Activated CD8-positive, alpha-beta T cell treated with anti-CD3 and anti-CD28 coated beads for 36 hours (primary cell): ENCODE results near the gene DDAH1. TPM values are rescaled to one million over a fixed set of nuclear protein-coding genes. Genes with fewer than 3 reads are reported as not detected.
"Not testable (repeated sequence)": the region's sequence is repeated elsewhere in the genome, so short reads cannot be mapped to it uniquely, and the experiment has no call there.

Experiments used
- ATAC-seq: fragments of 200-7000 bp; cut with Tn5 transposase; one replicate; pipeline ENCODE4 v1.10.0; 2021; ENCODE audit warnings: mild to moderate bottlenecking, moderate library complexity
- CTCF ChIA-PET: fragments of 350-600 bp; sonication (Branson Sonifier 250); formaldehyde crosslinking; loops from one replicate; lab custom pipeline; 2021; ENCODE audit warnings: antibody characterized with exemption; lab: Charles Lee
- POLR2A ChIA-PET: fragments of 350-600 bp; sonication (Branson Sonifier 250); formaldehyde crosslinking; loops from one replicate; lab custom pipeline; 2021; ENCODE audit warnings: antibody characterized with exemption; lab: Charles Lee
- DNase-seq: peaks from one replicate; pipeline ENCODE4 v3.0.0-alpha.2; 2020
- H3K27ac Mint-ChIP-seq: one replicate; pipeline ENCODE4 v1.8.0; 2021; ENCODE audit warnings: mild to moderate bottlenecking, mixed read lengths
- H3K27me3 Mint-ChIP-seq: one replicate; pipeline ENCODE4 v1.8.0; 2021; ENCODE audit warnings: mixed read lengths
- H3K36me3 Mint-ChIP-seq: one replicate; pipeline ENCODE4 v1.8.0; 2021; ENCODE audit warnings: low read depth, mixed read lengths
- H3K4me1 Mint-ChIP-seq: one replicate; pipeline ENCODE4 v1.8.0; 2021; ENCODE audit warnings: low read depth, mixed read lengths
- H3K4me3 Mint-ChIP-seq: one replicate; pipeline ENCODE4 v1.8.0; 2021; ENCODE audit warnings: mild to moderate bottlenecking, moderate library complexity, mixed read lengths
- H3K9me3 Mint-ChIP-seq: one replicate; pipeline ENCODE4 v1.8.0; 2021; ENCODE audit warnings: mixed read lengths
- CTCF ChIP-seq: fragments of 200-600 bp; IDR thresholded peaks from one replicate; pipeline ENCODE4 v1.8.0; 2022; ENCODE audit warnings: antibody characterized with exemption, mild to moderate bottlenecking
- intact Hi-C: fragments of 100-400 bp; cut with micrococcal nuclease; formaldehyde crosslinking; loops from one replicate; pipeline ENCODE4 v1.10.0; 2022
- total RNA-seq, 2 experiments: library from RNA; stranded (reverse); gene quantifications; one replicate each; pipeline ENCODE4 v1.2.3, GENCODE V29; 2021

The DDAH1 gene
- total RNA-seq: under 1 TPM; 0.07 to 0.09 TPM

- Mint-ChIP-seq H3K4me3 (peak within 1 kb of the TSS; percentile 52), H3K4me1 (peaks cover 10% of the 10 kb centered on the region), H3K27me3 (peaks cover 55% of the 10 kb centered on the region), H3K27ac (no peak within 1 kb of the TSS), H3K9me3 (no peaks in the 10 kb centered on the region), H3K36me3 (no peaks in the 10 kb centered on the region)
- POLR2A ChIA-PET: no interaction called here
- intact Hi-C loops: loop anchor here (10.0 kb wide), 1 partner anchor 160 kb away; no protein-coding TSS in a partner anchor
- no peak for TF ChIP-seq CTCF
- peak; percentile 18 for DNase-seq
- CTCF ChIA-PET: interaction anchor here (0.9 to 1.6 kb wide), 4 partner anchors 13 to 521 kb away, joined by 3 to 5 read pairs (median 3); partner anchors contain the start of gene CCN1
- ATAC-seq: peak; percentile 61
These were observed at the start of gene DDAH1 for GRCh38 chr1:85465099-85465785. Gene DDAH1, minus strand, starts transcription at chr1:85465159. Its CDS starts 114 bp downstream, at chr1:85465045.

GRCh38 chr1:85513998-85514397 is 49.0 kb upstream of the DDAH1 start:
- H3K27ac Mint-ChIP-seq, H3K4me3 Mint-ChIP-seq, POLR2A ChIA-PET: not testable (repeated sequence)

GRCh38 chr1:85504417-85504816 is 39.5 kb upstream of the DDAH1 start:
- ATAC-seq: no peak
- POLR2A ChIA-PET: no interaction called here
- H3K4me3 Mint-ChIP-seq: no peak overlapping the region
- TF ChIP-seq CTCF: no peak
- no peak overlapping the region for H3K27ac Mint-ChIP-seq
- CTCF ChIA-PET: no interaction called here
- H3K4me1 Mint-ChIP-seq: no peaks in the 10 kb centered on the region
- H3K9me3 Mint-ChIP-seq: peaks cover 2% of the 10 kb centered on the region
- no peak for DNase-seq
- peaks cover 19% of the 10 kb centered on the region for H3K27me3 Mint-ChIP-seq
- intact Hi-C loops: no loop called here
- H3K36me3 Mint-ChIP-seq: no peaks in the 10 kb centered on the region

More at GRCh38 chr1:85513998-85514397, 49.0 kb upstream of the DDAH1 start:
- intact Hi-C loops, DNase-seq, H3K4me1 Mint-ChIP-seq, CTCF ChIA-PET, H3K9me3 Mint-ChIP-seq, ATAC-seq, H3K27me3 Mint-ChIP-seq, H3K36me3 Mint-ChIP-seq: not testable (repeated sequence)

GRCh38 chr1:85502625-85503083 is 37.7 kb upstream of the DDAH1 start:
- Mint-ChIP-seq H3K4me1 (no peaks in the 10 kb centered on the region), H3K4me3 (no peak overlapping the region)
- POLR2A ChIA-PET: no interaction called here

GRCh38 chr1:85502171-85502570 is 37.2 kb upstream of the DDAH1 start:
- CTCF ChIA-PET: interaction anchor here (2.6 kb wide), 1 partner anchor 194 kb away, joined by 10 read pairs; no protein-coding TSS in a partner anchor
- intact Hi-C loops: no loop called here
- Mint-ChIP-seq H3K9me3 (peaks cover 2% of the 10 kb centered on the region), H3K27ac (no peak overlapping the region), H3K36me3 (no peaks in the 10 kb centered on the region), H3K27me3 (peaks cover 19% of the 10 kb centered on the region), H3K4me3 (no peak overlapping the region), H3K4me1 (no peaks in the 10 kb centered on the region)
- ATAC-seq: no peak
- DNase-seq: no peak
- TF ChIP-seq CTCF: no peak
- POLR2A ChIA-PET: no interaction called here

More at GRCh38 chr1:85502625-85503083, 37.7 kb upstream of the DDAH1 start:
- H3K27me3 Mint-ChIP-seq: peaks cover 19% of the 10 kb centered on the region
- no peak for TF ChIP-seq CTCF
- H3K9me3 Mint-ChIP-seq: peaks cover 2% of the 10 kb centered on the region
- peak; percentile 15 for DNase-seq
- H3K36me3 Mint-ChIP-seq: no peaks in the 10 kb centered on the region
- CTCF ChIA-PET: interaction anchor here (2.6 kb wide), 1 partner anchor 194 kb away, joined by 10 read pairs; no protein-coding TSS in a partner anchor
- no peak overlapping the region for H3K27ac Mint-ChIP-seq
- intact Hi-C loops: no loop called here
- ATAC-seq: no peak
